ENCODE results near the gene MCF2L. TPM values are rescaled to one million over a fixed set of nuclear protein-coding genes. Genes with fewer than 3 reads are reported as not detected.

MCF2L gene
- polyA plus RNA-seq, 1 experiment: 0.02 TPM

GRCh38 chr13:113018676-113019465 is 49.9 kb downstream of the MCF2L start:
- TF ChIP-seq CTCF (IDR thresholded peaks at IDR 0.05; ENCODE audit: insufficient read depth, low read depth, low read length): no peak
- ChIA-PET CTCF (interaction anchor here (1.0 to 2.0 kb wide), 4 partner anchors 10 to 18 kb away, joined by 3 to 5 read pairs (median 4); no protein-coding TSS in a partner anchor), POLR2A (no interaction called here)
- H3K36me3 ChIP-seq (ENCODE audit: control insufficient read depth, insufficient read depth, low read length): no peaks in the 10 kb centered on the region
- no peak for DNase-seq (ENCODE audit: low read depth)
- peaks cover 1% of the 10 kb centered on the region for H3K27me3 ChIP-seq (ENCODE audit: control insufficient read depth, insufficient read depth, low read length)
- no peak overlapping the region for H3K4me3 ChIP-seq (ENCODE audit: low read depth, low read length)

- no peak for DNase-seq (ENCODE audit: low read depth)
- ChIA-PET CTCF (interaction anchor here (1.0 to 1.8 kb wide), 3 partner anchors 9 to 78 kb away, joined by 3 to 5 read pairs (median 4); no protein-coding TSS in a partner anchor), POLR2A (no interaction called here)
- Histone ChIP-seq H3K4me3 (ENCODE audit: low read depth, low read length) (no peak overlapping the region), H3K36me3 (ENCODE audit: control insufficient read depth, insufficient read depth, low read length) (no peaks in the 10 kb centered on the region), H3K27me3 (ENCODE audit: control insufficient read depth, insufficient read depth, low read length) (peaks cover 1% of the 10 kb centered on the region)
- no peak for TF ChIP-seq CTCF (IDR thresholded peaks at IDR 0.05; ENCODE audit: insufficient read depth, low read depth, low read length)
Measured at GRCh38 chr13:113020323-113021080, 51.5 kb downstream of the MCF2L start.

- Histone ChIP-seq H3K27me3 (ENCODE audit: control insufficient read depth, insufficient read depth, low read length) (peaks cover 4% of the 10 kb centered on the region; the same call in 1 of the 2 replicates), H3K36me3 (ENCODE audit: control insufficient read depth, insufficient read depth, low read length) (no peaks in the 10 kb centered on the region), H3K4me3 (ENCODE audit: low read depth, low read length) (no peak overlapping the region)
- ChIA-PET CTCF (interaction anchor here (1.3 to 1.8 kb wide), 2 partner anchors 8 to 79 kb away, joined by 4 to 5 read pairs; no protein-coding TSS in a partner anchor), POLR2A (no interaction called here)
- no peak for DNase-seq (ENCODE audit: low read depth)
- no peak for TF ChIP-seq CTCF (IDR thresholded peaks at IDR 0.05; ENCODE audit: insufficient read depth, low read depth, low read length)
Measured at GRCh38 chr13:113021391-113021790, 52.4 kb downstream of the MCF2L start.

- Histone ChIP-seq H3K4me3 (ENCODE audit: low read depth, low read length) (no peak overlapping the region), H3K27me3 (ENCODE audit: control insufficient read depth, insufficient read depth, low read length) (peaks cover 6% of the 10 kb centered on the region), H3K36me3 (ENCODE audit: control insufficient read depth, insufficient read depth, low read length) (no peaks in the 10 kb centered on the region)
- CTCF ChIA-PET: interaction anchor here (1.8 kb wide), 1 partner anchor 79 kb away, joined by 4 read pairs; no protein-coding TSS in a partner anchor
- POLR2A ChIA-PET: no interaction called here
- no peak for TF ChIP-seq CTCF (IDR thresholded peaks at IDR 0.05; ENCODE audit: insufficient read depth, low read depth, low read length)
- DNase-seq (ENCODE audit: low read depth): no peak
Measured at GRCh38 chr13:113021811-113022210, 52.8 kb downstream of the MCF2L start.

- Histone ChIP-seq H3K36me3 (ENCODE audit: control insufficient read depth, insufficient read depth, low read length) (no peaks in the 10 kb centered on the region), H3K4me3 (ENCODE audit: low read depth, low read length) (no peak overlapping the region), H3K27me3 (ENCODE audit: control insufficient read depth, insufficient read depth, low read length) (peaks cover 8% of the 10 kb centered on the region)
- no peak for TF ChIP-seq CTCF (IDR thresholded peaks at IDR 0.05; ENCODE audit: insufficient read depth, low read depth, low read length)
- ChIA-PET CTCF (no interaction called here), POLR2A (no interaction called here)
- no peak for DNase-seq (ENCODE audit: low read depth)
Measured at GRCh38 chr13:113022391-113022744, 53.4 kb downstream of the MCF2L start.
